ENCODE results near the gene ZNF536. TPM values are rescaled to one million over a fixed set of nuclear protein-coding genes. Genes with fewer than 3 reads are reported as not detected.
"Not testable (repeated sequence)": the region's sequence is repeated elsewhere in the genome, so short reads cannot be mapped to it uniquely, and the experiment has no call there.

The ZNF536 gene
- total RNA-seq, 3 donors from 2014 or later, result 1.3 to 7.3 (median 1.3) TPM

DNA sequence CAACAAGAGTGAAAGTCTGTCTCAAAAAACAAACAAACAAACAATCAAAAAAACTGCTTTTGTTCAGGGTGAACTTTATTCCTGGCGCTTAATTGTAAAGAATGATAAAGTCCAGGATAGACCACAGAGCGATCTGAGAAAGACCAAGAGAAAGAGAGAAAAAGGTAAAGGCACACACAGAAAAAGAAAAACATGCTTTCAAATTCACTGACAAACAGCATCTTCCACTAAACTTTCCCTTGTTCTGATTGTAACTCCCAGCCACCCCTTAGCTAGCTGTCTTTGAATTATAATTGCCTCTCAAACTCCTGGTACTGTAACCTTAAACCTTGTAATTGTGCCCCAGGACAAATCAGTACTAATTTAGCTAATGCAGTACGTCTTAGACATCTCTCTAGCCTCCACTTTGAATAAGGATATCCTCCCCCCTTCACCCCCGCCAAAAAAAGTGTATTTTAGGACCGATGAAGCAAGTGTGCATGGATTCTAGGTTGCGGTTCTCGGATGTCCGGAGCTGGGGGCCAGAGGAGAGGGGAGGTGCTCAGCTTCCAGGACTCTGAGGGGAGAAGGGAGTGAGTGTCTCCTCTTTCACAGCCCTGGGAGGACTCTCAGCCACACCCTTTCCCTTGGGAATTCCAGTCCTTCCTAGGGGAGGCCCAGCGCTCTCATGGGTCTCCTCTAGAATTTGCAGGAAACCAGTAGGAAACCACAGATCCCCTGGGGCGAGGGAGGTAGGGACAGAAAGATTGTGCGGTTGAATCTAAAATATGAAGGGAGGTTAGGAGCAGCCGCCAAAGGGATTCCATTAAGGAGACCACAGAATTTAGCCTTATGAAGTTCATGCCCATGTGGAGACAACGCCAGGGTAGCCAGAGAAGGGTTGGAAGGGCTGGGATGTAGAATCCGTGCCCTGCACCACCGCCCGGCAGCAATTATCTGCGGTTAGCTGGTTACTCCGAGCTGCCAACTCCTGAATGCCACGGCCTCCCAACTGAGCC, 19.7 kb downstream of the ZNF536 start:
- TF ChIP-seq, protein P1, sequence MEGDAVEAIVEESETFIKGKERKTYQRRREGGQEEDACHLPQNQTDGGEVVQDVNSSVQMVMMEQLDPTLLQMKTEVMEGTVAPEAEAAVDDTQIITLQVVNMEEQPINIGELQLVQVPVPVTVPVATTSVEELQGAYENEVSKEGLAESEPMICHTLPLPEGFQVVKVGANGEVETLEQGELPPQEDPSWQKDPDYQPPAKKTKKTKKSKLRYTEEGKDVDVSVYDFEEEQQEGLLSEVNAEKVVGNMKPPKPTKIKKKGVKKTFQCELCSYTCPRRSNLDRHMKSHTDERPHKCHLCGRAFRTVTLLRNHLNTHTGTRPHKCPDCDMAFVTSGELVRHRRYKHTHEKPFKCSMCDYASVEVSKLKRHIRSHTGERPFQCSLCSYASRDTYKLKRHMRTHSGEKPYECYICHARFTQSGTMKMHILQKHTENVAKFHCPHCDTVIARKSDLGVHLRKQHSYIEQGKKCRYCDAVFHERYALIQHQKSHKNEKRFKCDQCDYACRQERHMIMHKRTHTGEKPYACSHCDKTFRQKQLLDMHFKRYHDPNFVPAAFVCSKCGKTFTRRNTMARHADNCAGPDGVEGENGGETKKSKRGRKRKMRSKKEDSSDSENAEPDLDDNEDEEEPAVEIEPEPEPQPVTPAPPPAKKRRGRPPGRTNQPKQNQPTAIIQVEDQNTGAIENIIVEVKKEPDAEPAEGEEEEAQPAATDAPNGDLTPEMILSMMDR (IDR thresholded peaks at IDR 0.05), result no peak
- intact Hi-C loops (cut with DNase I, micrococcal nuclease), result no loop called here
- ATAC-seq (no peak), DNase-seq (no peak)
- Histone ChIP-seq H3K36me3 (ENCODE audit: low read depth) (no peaks in the 10 kb centered on the region), H3K4me3 (no peak overlapping the region), H3K4me1 (ENCODE audit: low read depth) (no peaks in the 10 kb centered on the region), H3K9me3 (no peaks in the 10 kb centered on the region)

DNA sequence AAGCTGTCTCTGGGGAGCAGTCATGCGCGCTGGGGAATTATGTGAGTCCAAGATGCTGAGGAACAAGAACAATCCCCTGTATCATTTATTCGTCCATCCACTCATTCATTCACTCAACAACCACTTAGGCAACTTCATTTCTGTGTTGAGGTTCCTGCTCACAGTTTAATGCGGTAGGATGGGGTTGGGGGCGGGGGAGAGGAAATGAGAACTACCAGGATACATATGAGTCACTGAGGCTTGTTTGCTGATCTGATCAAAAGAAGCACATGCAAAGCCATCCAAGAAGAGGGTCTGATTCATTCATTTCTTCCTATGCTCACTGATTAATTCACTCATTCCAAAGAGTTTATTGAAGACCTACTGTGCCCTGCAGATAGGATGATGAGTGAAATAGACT, 20.9 kb downstream of the ZNF536 start:
- Histone ChIP-seq H3K36me3 (ENCODE audit: low read depth) (no peaks in the 10 kb centered on the region), H3K4me1 (ENCODE audit: low read depth) (no peaks in the 10 kb centered on the region), H3K9me3 (no peaks in the 10 kb centered on the region), H3K4me3 (no peak overlapping the region)
- intact Hi-C loops (cut with DNase I, micrococcal nuclease), result no loop called here
- ATAC-seq (no peak), DNase-seq (no peak)
- TF ChIP-seq, protein P1 (IDR thresholded peaks at IDR 0.05), result no peak

DNA sequence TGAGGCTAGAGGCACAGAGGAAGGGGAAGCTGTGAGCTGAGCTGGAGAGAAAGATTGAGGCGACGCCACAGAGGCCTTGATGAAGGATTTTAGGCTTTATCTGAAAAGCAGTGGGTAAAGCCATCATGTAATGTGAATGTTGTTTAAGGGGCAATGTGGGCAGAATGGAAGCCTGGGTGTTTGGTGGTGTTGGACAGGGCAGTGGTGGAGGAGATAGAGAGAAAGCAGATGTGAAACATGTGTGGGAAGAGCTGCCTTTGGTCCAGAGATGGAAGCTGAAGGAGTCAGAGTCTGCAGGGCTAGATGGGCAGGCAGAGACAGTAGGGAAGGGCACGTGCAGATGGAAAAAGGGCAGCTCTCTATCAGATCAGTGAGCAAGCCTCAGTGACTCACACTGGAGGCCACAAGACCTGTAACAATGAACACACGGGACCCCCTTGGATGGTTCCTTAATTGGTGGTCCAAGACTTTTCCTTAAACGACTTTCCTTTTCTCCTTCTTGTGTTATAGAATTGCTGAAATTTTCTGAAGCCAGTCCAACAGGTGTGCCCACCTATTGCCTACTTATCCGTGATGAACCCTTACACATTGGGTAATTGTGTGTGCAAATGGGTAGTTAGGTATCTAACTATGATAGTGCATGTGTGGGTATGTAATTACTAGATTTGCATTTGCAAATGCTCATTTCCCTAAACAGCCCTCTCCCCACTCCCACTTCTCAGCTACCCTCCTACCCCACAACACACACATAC, 21.7 kb downstream of the ZNF536 start:
- intact Hi-C loops (cut with DNase I, micrococcal nuclease), result no loop called here
- H3K9me3 ChIP-seq, result no peaks in the 10 kb centered on the region
- no peaks in the 10 kb centered on the region for H3K36me3 ChIP-seq (ENCODE audit: low read depth)
- DNase-seq (no peak), ATAC-seq (no peak)
- H3K4me3 ChIP-seq, result no peak overlapping the region
- no peaks in the 10 kb centered on the region for H3K4me1 ChIP-seq (ENCODE audit: low read depth)
- TF ChIP-seq, protein P1 (IDR thresholded peaks at IDR 0.05), result no peak

DNA sequence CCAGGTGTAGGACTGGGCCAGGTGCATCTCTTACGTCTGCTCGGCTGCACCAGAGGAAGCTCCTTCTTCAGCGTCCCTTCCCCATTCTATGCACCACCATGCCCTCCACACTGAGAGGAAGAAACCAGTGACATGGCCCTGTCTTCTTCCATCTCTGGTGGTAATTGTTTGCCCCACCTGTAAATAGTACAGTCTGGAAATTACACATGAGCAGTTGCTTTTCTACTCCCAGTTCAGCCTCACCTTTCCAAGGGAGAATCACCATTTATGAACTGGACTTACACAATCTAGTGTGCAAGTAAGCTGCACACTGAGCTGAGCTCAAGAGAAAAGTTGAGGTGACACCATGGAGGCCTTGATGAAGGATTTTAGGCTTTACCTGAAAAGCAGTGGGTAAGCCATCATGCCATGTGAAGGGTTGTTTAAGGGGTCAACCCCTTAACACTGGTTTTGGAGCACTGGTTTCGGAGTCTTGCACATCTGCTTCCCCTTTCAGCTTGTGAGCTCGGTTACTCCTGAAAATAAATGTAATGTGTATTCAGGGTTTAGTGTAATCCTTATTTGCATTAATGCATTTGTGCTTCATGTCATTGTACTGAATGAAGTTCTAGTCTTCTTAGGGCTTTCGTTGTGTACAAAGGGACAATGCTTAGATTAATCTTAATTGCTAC, 22.4 kb downstream of the ZNF536 start:
- Histone ChIP-seq H3K9me3 (no peaks in the 10 kb centered on the region), H3K36me3 (ENCODE audit: low read depth) (no peaks in the 10 kb centered on the region), H3K4me3 (no peak overlapping the region), H3K4me1 (ENCODE audit: low read depth) (no peaks in the 10 kb centered on the region)
- no peak for DNase-seq
- ATAC-seq, result no peak
- TF ChIP-seq, protein P1 (IDR thresholded peaks at IDR 0.05), result no peak
- intact Hi-C loops (cut with DNase I, micrococcal nuclease), result no loop called here

DNA sequence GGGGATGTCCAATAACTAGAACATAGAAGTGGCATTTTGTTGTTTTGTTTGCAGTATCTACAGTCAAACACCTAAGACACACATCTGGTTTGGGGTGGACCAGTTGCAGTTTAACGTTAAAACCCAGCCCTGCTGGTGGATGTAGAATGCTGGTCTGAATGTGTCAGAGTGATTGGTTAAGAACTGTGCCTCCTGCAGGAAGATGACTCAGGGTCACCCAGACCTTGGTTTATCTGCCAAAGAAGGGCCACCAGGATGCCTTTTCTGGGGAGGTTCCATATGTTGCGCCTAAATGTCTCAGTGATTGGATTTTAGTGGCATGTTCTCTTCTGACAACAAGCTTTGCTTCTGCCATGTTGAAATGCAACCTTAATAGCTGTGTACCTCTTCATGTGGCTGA, 23.1 kb downstream of the ZNF536 start:
- Histone ChIP-seq H3K36me3 (ENCODE audit: low read depth) (no peaks in the 10 kb centered on the region), H3K4me3 (no peak overlapping the region), H3K9me3 (no peaks in the 10 kb centered on the region), H3K4me1 (ENCODE audit: low read depth) (no peaks in the 10 kb centered on the region)
- TF ChIP-seq, protein P1 (IDR thresholded peaks at IDR 0.05), result no peak
- ATAC-seq (no peak), DNase-seq (no peak)
- intact Hi-C loops (cut with DNase I, micrococcal nuclease), result no loop called here

DNA sequence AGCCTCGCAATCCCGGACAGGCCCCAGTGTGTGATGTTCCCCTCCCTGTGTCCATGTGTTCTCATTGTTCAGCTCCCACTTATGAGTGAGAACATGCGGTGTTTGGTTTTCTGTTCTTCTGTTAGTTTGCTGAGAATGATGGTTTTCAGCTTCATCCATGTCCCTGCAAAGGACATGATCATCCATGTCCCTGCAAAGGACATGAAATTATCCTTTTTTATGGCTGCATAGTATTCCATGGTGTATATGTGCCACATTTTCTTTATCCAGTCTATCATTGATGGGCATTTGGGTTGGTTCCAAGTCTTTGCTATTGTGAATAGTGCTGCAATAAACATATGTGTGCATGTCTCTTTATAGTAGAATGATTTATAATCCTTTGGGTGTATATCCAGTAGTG, 26.4 kb downstream of the ZNF536 start:
- DNase-seq; H3K9me3 ChIP-seq; H3K4me3 ChIP-seq; ATAC-seq; H3K4me1 ChIP-seq (ENCODE audit: low read depth); intact Hi-C loops (cut with DNase I, micrococcal nuclease); H3K36me3 ChIP-seq (ENCODE audit: low read depth): not testable (repeated sequence)

Data from mucosa of descending colon (tissue), 3 donors.